ENCODE results near the gene ENTPD3. TPM values are rescaled to one million over a fixed set of nuclear protein-coding genes. Genes with fewer than 3 reads are reported as not detected.

ENTPD3 gene
- total RNA-seq, 3 donors from 2014 or later: 1.7 to 5.5 (median 3.3) TPM

- no peak for ATAC-seq
- DNase-seq: no peak
- no peaks in the 10 kb centered on the region for H3K36me3 ChIP-seq (ENCODE audit: low read depth)
- no peak overlapping the region for H3K4me3 ChIP-seq
- no peak for TF ChIP-seq CTCF (IDR thresholded peaks at IDR 0.05)
- intact Hi-C loops (cut with DNase I, micrococcal nuclease): no loop called here
- H3K4me1 ChIP-seq (ENCODE audit: low read depth): peaks cover 16% of the 10 kb centered on the region
- H3K9me3 ChIP-seq: no peaks in the 10 kb centered on the region
These were observed 64.6 kb downstream of the ENTPD3 start for GRCh38 chr3:40451551-40451950.

DNA sequence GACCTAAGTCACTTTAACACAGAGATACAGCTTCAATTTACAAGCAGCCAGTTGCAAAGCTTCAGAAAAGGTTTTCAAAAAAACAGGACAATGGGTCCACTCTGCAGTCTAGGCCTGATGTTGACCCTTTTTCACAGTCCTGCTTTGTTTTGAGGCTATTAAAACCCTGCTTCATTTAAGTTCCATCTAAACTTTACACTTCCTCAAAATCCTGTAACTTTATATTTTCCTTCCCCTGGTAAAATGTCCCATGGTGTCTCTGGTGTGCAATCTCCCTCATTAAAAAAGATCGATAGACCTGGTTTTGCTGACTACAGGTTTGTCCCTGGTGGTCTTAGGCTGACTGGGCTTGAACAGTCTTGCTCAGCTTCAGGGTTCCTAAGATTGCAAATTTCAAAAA lies 65.1 kb downstream of the ENTPD3 start:
- no peaks in the 10 kb centered on the region for H3K36me3 ChIP-seq (ENCODE audit: low read depth)
- DNase-seq (no peak), ATAC-seq (no peak)
- H3K4me3 ChIP-seq: no peak overlapping the region
- H3K4me1 ChIP-seq (ENCODE audit: low read depth): peaks cover 20% of the 10 kb centered on the region
- TF ChIP-seq CTCF (IDR thresholded peaks at IDR 0.05): no peak
- intact Hi-C loops (cut with DNase I, micrococcal nuclease): no loop called here
- H3K9me3 ChIP-seq: no peaks in the 10 kb centered on the region

DNA sequence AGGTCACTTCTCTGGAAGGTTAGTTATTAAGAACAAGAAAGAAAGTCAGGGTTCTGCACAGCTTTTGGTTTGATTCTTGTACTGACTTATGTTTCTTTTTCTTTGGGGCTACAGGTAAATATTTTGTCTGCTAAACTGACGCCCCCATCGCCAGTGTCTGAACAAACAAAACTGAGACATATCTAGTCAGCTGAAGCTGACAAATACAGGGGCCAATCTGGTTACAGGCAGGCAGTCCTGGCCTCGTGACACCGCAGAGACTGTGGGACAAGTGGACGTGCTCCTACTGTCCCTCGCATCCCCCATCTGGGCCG lies 65.5 kb downstream of the ENTPD3 start:
- Histone ChIP-seq H3K4me3 (peak overlapping the region; percentile 43), H3K4me1 (ENCODE audit: low read depth) (peaks cover 20% of the 10 kb centered on the region), H3K36me3 (ENCODE audit: low read depth) (no peaks in the 10 kb centered on the region), H3K9me3 (no peaks in the 10 kb centered on the region)
- ATAC-seq (no peak), DNase-seq (no peak)
- TF ChIP-seq CTCF (IDR thresholded peaks at IDR 0.05): no peak
- intact Hi-C loops (cut with DNase I, micrococcal nuclease): no loop called here

DNA sequence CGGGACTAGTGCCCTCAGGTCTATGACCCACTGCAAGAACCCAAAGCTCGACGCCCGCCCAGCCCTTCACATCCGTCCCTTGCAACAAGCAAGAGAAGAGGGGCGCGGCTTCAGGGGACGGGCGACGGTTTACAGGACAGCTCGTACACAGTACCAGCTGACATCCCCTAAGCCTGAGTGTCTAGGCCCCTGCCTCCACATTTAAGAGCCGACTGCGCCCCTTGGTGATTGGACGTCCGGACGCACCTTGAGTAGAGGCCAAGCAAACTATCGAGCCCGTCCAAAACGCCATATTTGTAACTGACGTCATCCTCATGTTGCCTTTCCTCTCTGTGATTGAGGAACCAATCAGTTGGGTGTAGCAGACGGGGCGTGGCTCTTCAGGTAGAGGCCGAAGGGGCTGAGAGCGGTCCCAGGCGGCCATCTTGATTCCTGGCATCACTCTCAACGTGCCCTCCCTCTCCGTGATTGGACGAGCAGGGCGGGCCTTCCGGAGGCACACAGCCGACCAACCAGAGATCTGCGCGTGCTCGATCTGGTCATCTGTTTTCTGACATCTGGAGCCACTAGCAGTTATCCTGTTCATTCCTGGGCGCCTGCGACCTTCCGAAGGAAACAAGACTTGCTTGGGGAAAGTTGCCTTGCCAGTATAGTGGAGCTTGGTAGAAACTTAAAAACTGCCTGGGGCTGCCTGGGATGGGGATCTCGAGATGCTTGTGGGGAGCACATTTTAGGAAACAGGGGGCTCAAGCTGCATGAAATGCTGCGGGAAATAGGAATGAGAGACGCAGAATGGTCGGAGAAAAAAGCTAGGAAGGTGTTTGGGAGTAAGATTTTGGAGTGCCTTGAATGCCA lies 66.1 kb downstream of the ENTPD3 start:
- peak overlapping the region; percentile 43 for H3K4me3 ChIP-seq
- no peaks in the 10 kb centered on the region for H3K9me3 ChIP-seq
- peaks cover 22% of the 10 kb centered on the region for H3K4me1 ChIP-seq (ENCODE audit: low read depth)
- TF ChIP-seq CTCF (IDR thresholded peaks at IDR 0.05): peak; percentile 7
- ATAC-seq: peak; percentile 96
- no peaks in the 10 kb centered on the region for H3K36me3 ChIP-seq (ENCODE audit: low read depth)
- DNase-seq: peak; percentile 97 to 99 (median 98)
- intact Hi-C loops (cut with DNase I, micrococcal nuclease): no loop called here

DNA sequence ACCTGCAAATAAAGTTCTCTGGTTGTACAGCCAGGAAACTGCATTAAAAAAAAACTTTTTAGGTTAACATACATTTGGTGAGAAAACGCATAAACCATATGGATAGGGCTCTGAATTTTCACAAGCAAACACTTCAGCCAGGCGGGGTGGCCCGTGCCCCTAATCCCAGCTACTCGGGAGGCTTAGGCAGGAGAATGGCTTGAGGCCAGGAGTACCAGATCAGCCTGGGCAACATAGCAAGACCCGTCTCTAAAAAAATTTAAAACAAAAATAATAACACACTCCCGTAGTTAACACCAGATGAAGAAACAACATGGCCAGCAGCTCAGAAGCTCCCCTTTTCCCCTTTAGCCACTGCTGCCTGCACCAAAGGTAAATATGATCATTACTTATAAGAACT lies 66.9 kb downstream of the ENTPD3 start:
- Histone ChIP-seq H3K36me3 (ENCODE audit: low read depth) (peaks cover 5% of the 10 kb centered on the region), H3K4me3 (no peak overlapping the region), H3K9me3 (no peaks in the 10 kb centered on the region), H3K4me1 (ENCODE audit: low read depth) (peaks cover 30% of the 10 kb centered on the region)
- no peak for DNase-seq
- no peak for ATAC-seq
- TF ChIP-seq CTCF (IDR thresholded peaks at IDR 0.05): no peak
- intact Hi-C loops (cut with DNase I, micrococcal nuclease): no loop called here
